OCI-LY7 (cell line): Measurements from ENCODE around the gene TUBGCP2. TPM values are rescaled to one million over a fixed set of nuclear protein-coding genes. Genes with fewer than 3 reads are reported as not detected.

Experiments used
- BruUV-seq: library from RNA; stranded (reverse); fragments of 400-500 nt; replicated peaks from 2 replicates; lab custom pipeline; 2021; lab: Mats Ljungman, UMichigan
- CTCF ChIA-PET: fragments of 300-600 bp; sonication (Branson Sonifier 250); formaldehyde crosslinking; loops from one replicate; lab custom pipeline; 2022; ENCODE audit warnings: antibody characterized with exemption; ENCODE audit not compliant: unreplicated experiment; lab: Charles Lee
- POLR2A ChIA-PET: fragments of 300-600 bp; sonication (Branson Sonifier 250); formaldehyde crosslinking; loops from one replicate; lab custom pipeline; 2022; ENCODE audit warnings: antibody characterized with exemption; lab: Charles Lee
- DNase-seq: peaks from one replicate; pipeline ENCODE4 v3.0.0-alpha.2; 2015; ENCODE audit warnings: low spot score
- H2AFZ ChIP-seq: fragments of 200-600 bp; sonication (generic), shearing (Covaris generic); 2 replicates; pipeline ENCODE4 v1.6.1; 2014; ENCODE audit warnings: mild to moderate bottlenecking, antibody characterized with exemption, low read length, moderate library complexity
- H3K27ac ChIP-seq: fragments of 200-600 bp; sonication (generic); 2 replicates; pipeline ENCODE4 v1.5.1; 2014; ENCODE audit warnings: mixed run types, low read depth, mild to moderate bottlenecking, moderate library complexity, low read length, inconsistent platforms; ENCODE audit not compliant: poor library complexity, severe bottlenecking
- H3K36me3 ChIP-seq: fragments of 200-600 bp; sonication (generic); 2 replicates; pipeline ENCODE4 v1.6.1; 2014; ENCODE audit warnings: mild to moderate bottlenecking, antibody characterized with exemption, low read length, moderate library complexity, mixed read lengths; ENCODE audit not compliant: insufficient read depth
- H3K4me1 ChIP-seq: fragments of 200-600 bp; sonication (generic); 2 replicates; pipeline ENCODE4 v1.5.1; 2014; ENCODE audit warnings: mild to moderate bottlenecking, low read length; ENCODE audit not compliant: insufficient read depth, poor library complexity, severe bottlenecking
- H3K4me2 ChIP-seq: fragments of 200-600 bp; sonication (generic); 2 replicates; pipeline ENCODE4 v1.6.1; 2014; ENCODE audit warnings: mild to moderate bottlenecking, low read length
- H3K4me3 ChIP-seq: fragments of 200-600 bp; sonication (generic); 2 replicates; pipeline ENCODE4 v1.5.1; 2014; ENCODE audit warnings: mild to moderate bottlenecking, low read depth, low read length; ENCODE audit not compliant: poor library complexity, severe bottlenecking
- H3K79me2 ChIP-seq: fragments of 200-600 bp; sonication (generic); 2 replicates; pipeline ENCODE4 v1.6.1; 2016; ENCODE audit warnings: low read depth, mild to moderate bottlenecking, low read length, moderate library complexity, mixed read lengths; ENCODE audit not compliant: insufficient read depth
- H3K9me2 ChIP-seq: fragments of 200-600 bp; sonication (generic); 2 replicates; pipeline ENCODE4 v1.6.1; 2016; ENCODE audit warnings: mild to moderate bottlenecking, low read length, mixed read lengths; ENCODE audit not compliant: insufficient read depth
- H3K9me3 ChIP-seq: fragments of 200-600 bp; sonication (generic); 2 replicates; pipeline ENCODE4 v1.6.1; 2014; ENCODE audit warnings: mild to moderate bottlenecking, mixed run types, low read length, mixed read lengths
- H4K20me1 ChIP-seq: fragments of 200-600 bp; sonication (generic); 2 replicates; pipeline ENCODE4 v1.6.1; 2014; ENCODE audit warnings: mild to moderate bottlenecking, antibody characterized with exemption, low read length, moderate library complexity, mixed read lengths; ENCODE audit not compliant: insufficient read depth
- CTCF ChIP-seq: fragments of 200-600 bp; sonication (generic); conservative IDR thresholded peaks from 2 replicates; pipeline ENCODE4 v1.5.1; 2014; ENCODE audit warnings: mild to moderate bottlenecking, antibody characterized with exemption, low read length, moderate library complexity, mixed read lengths
- EZH2phosphoT487 ChIP-seq: fragments of 200-600 bp; sonication (generic); IDR thresholded peaks from 2 replicates; pipeline ENCODE4 v1.6.1; 2018; ENCODE audit warnings: low read depth, borderline replicate concordance, mild to moderate bottlenecking, mixed run types, antibody characterized with exemption, low read length, moderate library complexity, mixed read lengths
- intact Hi-C: fragments of 100-400 bp; cut with micrococcal nuclease; formaldehyde crosslinking; loops from one replicate; pipeline ENCODE4 v1.10.0; 2022; ENCODE audit not compliant: unreplicated experiment
- total RNA-seq, 2 experiments: library from RNA; depleted of rRNA in 1 of 2; stranded (reverse); fragments of >200 nt in 1 of 2; shearing (Covaris generic) in 1 of 2; gene quantifications; 2 replicates each; pipeline ENCODE4 v1.2.3, GENCODE V29; 2014 to 2022

TUBGCP2 gene
- total RNA-seq, 2 experiments from 2014 or later, result 40.5 to 56.1 TPM

GRCh38 chr10:133315847-133316246, 7.2 kb upstream of the TUBGCP2 start:
- TF ChIP-seq CTCF (no peak), EZH2phosphoT487 (no peak)
- CTCF ChIA-PET, result interaction anchor here (1.1 kb wide), 1 partner anchor 8 kb away, joined by 4 read pairs; no protein-coding TSS in a partner anchor
- POLR2A ChIA-PET, result interaction anchor here (0.6 to 0.7 kb wide), 4 partner anchors 36 to 224 kb away, joined by 3 to 5 read pairs (median 3); no protein-coding TSS in a partner anchor

DNA sequence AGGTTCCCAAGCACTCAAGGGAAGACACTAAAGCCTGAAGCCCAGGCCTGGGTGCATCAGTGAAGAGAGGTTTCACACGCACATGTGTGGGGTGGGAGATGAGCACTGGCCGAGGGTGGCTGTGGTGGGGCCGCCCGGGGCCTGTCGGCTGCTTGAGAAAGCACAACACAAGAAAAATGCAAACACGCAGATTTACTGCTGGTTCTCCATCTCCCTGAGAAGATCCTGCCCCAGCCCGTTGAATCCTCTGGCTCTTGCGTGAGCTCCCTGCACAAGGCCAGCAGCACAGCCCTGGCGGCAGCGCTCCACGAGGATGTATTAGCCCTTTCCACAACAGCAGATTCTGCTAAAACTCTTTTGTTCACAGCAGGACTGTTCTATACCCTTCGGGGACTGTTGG, 6.2 kb upstream of the TUBGCP2 start:
- DNase-seq, result no peak
- H3K9me2 ChIP-seq, result no peaks in the 10 kb centered on the region
- TF ChIP-seq EZH2phosphoT487 (no peak), CTCF (no peak)
- H3K4me1 ChIP-seq, result peaks cover 21% of the 10 kb centered on the region
- BruUV-seq, result no TSS peak
- ChIA-PET POLR2A (interaction anchor here (0.6 kb wide), 1 partner anchor 91 kb away, joined by 3 read pairs; no protein-coding TSS in a partner anchor), CTCF (no interaction called here)
- peak overlapping the region; percentile 87 for H3K27ac ChIP-seq
- peaks cover 35% of the 10 kb centered on the region for H3K36me3 ChIP-seq
- peak overlapping the region; percentile 35 for H3K4me2 ChIP-seq
- no peak overlapping the region for H2AFZ ChIP-seq
- no peaks in the 10 kb centered on the region for H3K9me3 ChIP-seq
- H3K4me3 ChIP-seq, result no peak overlapping the region
- intact Hi-C loops, result no loop called here
- H4K20me1 ChIP-seq, result no peaks in the 10 kb centered on the region
- no peaks in the 10 kb centered on the region for H3K79me2 ChIP-seq

More at GRCh38 chr10:133315847-133316246, 7.2 kb upstream of the TUBGCP2 start:
- peaks cover 21% of the 10 kb centered on the region for H3K4me1 ChIP-seq
- H3K4me2 ChIP-seq, result no peak overlapping the region
- intact Hi-C loops, result no loop called here
- H3K9me3 ChIP-seq, result no peaks in the 10 kb centered on the region
- peaks cover 26% of the 10 kb centered on the region; the same call in 1 of the 2 replicates for H3K36me3 ChIP-seq
- no peaks in the 10 kb centered on the region for H3K79me2 ChIP-seq
- H3K27ac ChIP-seq, result no peak overlapping the region
- H4K20me1 ChIP-seq, result no peaks in the 10 kb centered on the region
- BruUV-seq, result no TSS peak
- H3K4me3 ChIP-seq, result no peak overlapping the region
- DNase-seq, result peak; percentile 24
- H3K9me2 ChIP-seq, result no peaks in the 10 kb centered on the region
- no peak overlapping the region for H2AFZ ChIP-seq

GRCh38 chr10:133313192-133313591, 4.5 kb upstream of the TUBGCP2 start:
- no peak overlapping the region for H3K4me3 ChIP-seq
- H3K36me3 ChIP-seq, result peaks cover 38% of the 10 kb centered on the region
- peak overlapping the region; percentile 87 for H3K27ac ChIP-seq
- peaks cover 3% of the 10 kb centered on the region; the same call in 1 of the 2 replicates for H3K79me2 ChIP-seq
- TF ChIP-seq CTCF, result no peak
- no peak for TF ChIP-seq EZH2phosphoT487
- H3K4me2 ChIP-seq, result no peak overlapping the region
- intact Hi-C loops, result no loop called here
- no peaks in the 10 kb centered on the region for H3K9me2 ChIP-seq
- ChIA-PET POLR2A (no interaction called here), CTCF (no interaction called here)
- no peak for DNase-seq
- H4K20me1 ChIP-seq, result no peaks in the 10 kb centered on the region
- BruUV-seq, result no TSS peak
- no peaks in the 10 kb centered on the region for H3K9me3 ChIP-seq
- H3K4me1 ChIP-seq, result peaks cover 28% of the 10 kb centered on the region
- no peak overlapping the region for H2AFZ ChIP-seq
